Measurements from ENCODE around the gene RABGAP1L.

RABGAP1L gene

GRCh38 chr1:174479281-174479680 lies 320.0 kb downstream of the RABGAP1L start:
- Histone ChIP-seq H3K9me3 (ENCODE audit: insufficient read depth, low read depth, low read length) (no peaks in the 10 kb centered on the region), H2BK120ac (ENCODE audit: insufficient read depth, low read length, poor library complexity) (no peak overlapping the region), H2BK12ac (ENCODE audit: low read length) (no peak overlapping the region), H4K91ac (ENCODE audit: low read depth, low read length) (no peak overlapping the region), H3K18ac (ENCODE audit: low read length) (no peak overlapping the region), H2BK5ac (ENCODE audit: low read depth, low read length, poor library complexity) (no peak overlapping the region), H3K4me3 (ENCODE audit: low read depth, low read length) (no peak overlapping the region), H4K12ac (ENCODE audit: low read depth, low read length) (no peak overlapping the region), H4K8ac (ENCODE audit: low read depth, low read length) (no peak overlapping the region), H2AFZ (ENCODE audit: insufficient read depth, low read length, poor library complexity) (no peak overlapping the region), H3K4ac (ENCODE audit: low read depth, low read length) (no peak overlapping the region), H3K36me3 (ENCODE audit: control insufficient read depth in 1 of 2, insufficient read depth in 2 of 2, low read length in 2 of 2) (no peaks in the 10 kb centered on the region), H3K4me2 (ENCODE audit: low read length) (no peak overlapping the region), H3K79me1 (ENCODE audit: low read length) (no peaks in the 10 kb centered on the region), H3K4me1 (ENCODE audit: control insufficient read depth in 1 of 2, insufficient read depth in 2 of 2, low read length in 2 of 2) (no peaks in the 10 kb centered on the region), H3K9ac (ENCODE audit: low read length) (no peak overlapping the region), H3K23ac (ENCODE audit: low read length) (no peak overlapping the region), H3K27me3 (ENCODE audit: insufficient read depth, low read length) (no peaks in the 10 kb centered on the region), H3K27ac (ENCODE audit: low read depth, low read length) (no peak overlapping the region), H3K14ac (ENCODE audit: low read length) (no peak overlapping the region), H2AK5ac (ENCODE audit: low read length) (no peak overlapping the region), H3K79me2 (ENCODE audit: control insufficient read depth, insufficient read depth, low read length, poor library complexity) (no peaks in the 10 kb centered on the region)
- WGBS (ENCODE audit: extremely low coverage, insufficient coverage, insufficient read length), result no CpG with 5 or more reads among the region's 1 CpG
- DNase-seq, result no peak

DNA sequence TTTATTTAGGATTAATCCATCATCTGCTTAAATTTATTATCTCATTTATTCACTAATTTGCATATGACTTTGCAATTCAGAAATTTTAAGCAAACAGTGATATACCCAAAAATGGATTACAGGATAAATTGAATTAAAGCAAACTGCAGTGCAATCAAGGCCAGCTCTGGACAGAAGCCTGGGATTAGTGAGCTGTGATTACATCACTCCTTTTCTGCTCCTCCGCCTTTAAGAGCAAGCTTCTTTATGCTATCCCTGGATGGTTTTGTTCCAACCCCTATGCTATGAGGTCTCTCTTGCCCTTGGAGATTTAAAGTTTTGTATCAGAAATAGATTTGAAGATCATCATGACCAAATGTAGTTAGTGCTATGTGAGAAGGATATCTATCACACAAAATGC lies 321.0 kb downstream of the RABGAP1L start:
- Histone ChIP-seq H2BK12ac (ENCODE audit: low read length) (no peak overlapping the region), H3K79me2 (ENCODE audit: control insufficient read depth, insufficient read depth, low read length, poor library complexity) (no peaks in the 10 kb centered on the region), H3K4me1 (ENCODE audit: control insufficient read depth in 1 of 2, insufficient read depth in 2 of 2, low read length in 2 of 2) (no peaks in the 10 kb centered on the region), H3K9ac (ENCODE audit: low read length) (no peak overlapping the region), H3K4ac (ENCODE audit: low read depth, low read length) (no peak overlapping the region), H3K27me3 (ENCODE audit: insufficient read depth, low read length) (no peaks in the 10 kb centered on the region), H3K4me3 (ENCODE audit: low read depth, low read length) (no peak overlapping the region), H3K14ac (ENCODE audit: low read length) (no peak overlapping the region), H2AFZ (ENCODE audit: insufficient read depth, low read length, poor library complexity) (no peak overlapping the region), H3K79me1 (ENCODE audit: low read length) (no peaks in the 10 kb centered on the region), H3K36me3 (ENCODE audit: control insufficient read depth in 1 of 2, insufficient read depth in 2 of 2, low read length in 2 of 2) (no peaks in the 10 kb centered on the region), H3K18ac (ENCODE audit: low read length) (no peak overlapping the region), H3K27ac (ENCODE audit: low read depth, low read length) (no peak overlapping the region), H4K12ac (ENCODE audit: low read depth, low read length) (no peak overlapping the region), H2BK5ac (ENCODE audit: low read depth, low read length, poor library complexity) (no peak overlapping the region), H2BK120ac (ENCODE audit: insufficient read depth, low read length, poor library complexity) (no peak overlapping the region), H4K8ac (ENCODE audit: low read depth, low read length) (no peak overlapping the region), H4K91ac (ENCODE audit: low read depth, low read length) (no peak overlapping the region), H3K4me2 (ENCODE audit: low read length) (no peak overlapping the region), H3K23ac (ENCODE audit: low read length) (no peak overlapping the region), H3K9me3 (ENCODE audit: insufficient read depth, low read depth, low read length) (no peaks in the 10 kb centered on the region), H2AK5ac (ENCODE audit: low read length) (no peak overlapping the region)
- WGBS (ENCODE audit: extremely low coverage, insufficient coverage, insufficient read length), result no CpG with 5 or more reads among the region's 1 CpG
- DNase-seq, result no peak

DNA sequence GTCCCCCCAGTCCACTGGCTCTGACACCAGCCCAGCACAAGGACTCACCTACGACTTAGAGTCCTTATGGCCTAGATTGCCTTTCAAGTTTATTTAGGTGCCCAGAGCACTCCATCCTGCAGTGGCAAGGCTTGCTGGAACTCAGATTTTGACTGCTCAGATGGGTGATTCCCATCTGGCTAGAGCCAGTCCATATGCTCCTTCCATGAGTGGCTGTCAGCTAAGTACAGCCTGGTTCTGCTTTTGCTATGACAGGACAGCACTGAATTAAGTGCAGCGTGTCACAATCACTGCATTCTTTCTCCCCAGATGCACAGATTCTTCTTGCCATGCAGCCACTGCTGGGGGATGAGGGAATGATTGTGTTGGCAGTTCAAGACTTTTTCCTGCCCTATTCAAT lies 332.3 kb downstream of the RABGAP1L start:
- H3K23ac ChIP-seq (ENCODE audit: low read length), result no peak overlapping the region

GRCh38 chr1:174497478-174497877 lies 338.2 kb downstream of the RABGAP1L start:
- H2AK5ac ChIP-seq (ENCODE audit: low read length), result no peak overlapping the region
- H3K4me3 ChIP-seq (ENCODE audit: low read depth, low read length), result no peak overlapping the region

More for the DNA sequence above, 332.3 kb downstream of the RABGAP1L start:
- Histone ChIP-seq H2BK120ac (ENCODE audit: insufficient read depth, low read length, poor library complexity) (no peak overlapping the region), H3K79me1 (ENCODE audit: low read length) (no peaks in the 10 kb centered on the region), H2BK5ac (ENCODE audit: low read depth, low read length, poor library complexity) (no peak overlapping the region), H3K4me3 (ENCODE audit: low read depth, low read length) (no peak overlapping the region), H4K8ac (ENCODE audit: low read depth, low read length) (no peak overlapping the region), H3K27ac (ENCODE audit: low read depth, low read length) (no peak overlapping the region), H4K91ac (ENCODE audit: low read depth, low read length) (no peak overlapping the region), H3K18ac (ENCODE audit: low read length) (no peak overlapping the region), H3K14ac (ENCODE audit: low read length) (no peak overlapping the region), H3K4me2 (ENCODE audit: low read length) (no peak overlapping the region), H2AFZ (ENCODE audit: insufficient read depth, low read length, poor library complexity) (no peak overlapping the region), H3K4ac (ENCODE audit: low read depth, low read length) (no peak overlapping the region), H2AK5ac (ENCODE audit: low read length) (no peak overlapping the region), H3K9me3 (ENCODE audit: insufficient read depth, low read depth, low read length) (no peaks in the 10 kb centered on the region), H3K27me3 (ENCODE audit: insufficient read depth, low read length) (no peaks in the 10 kb centered on the region), H3K4me1 (ENCODE audit: control insufficient read depth in 1 of 2, insufficient read depth in 2 of 2, low read length in 2 of 2) (no peaks in the 10 kb centered on the region), H4K12ac (ENCODE audit: low read depth, low read length) (no peak overlapping the region), H2BK12ac (ENCODE audit: low read length) (no peak overlapping the region), H3K36me3 (ENCODE audit: control insufficient read depth in 1 of 2, insufficient read depth in 2 of 2, low read length in 2 of 2) (no peaks in the 10 kb centered on the region), H3K79me2 (ENCODE audit: control insufficient read depth, insufficient read depth, low read length, poor library complexity) (no peaks in the 10 kb centered on the region), H3K9ac (ENCODE audit: low read length) (no peak overlapping the region)
- DNase-seq, result peak; percentile 15 to 34
- WGBS (ENCODE audit: extremely low coverage, insufficient coverage, insufficient read length), result no CpG with 5 or more reads among the region's 2 CpGs

More at GRCh38 chr1:174497478-174497877, 338.2 kb downstream of the RABGAP1L start:
- DNase-seq, result no peak
- Histone ChIP-seq H3K9ac (ENCODE audit: low read length) (no peak overlapping the region), H3K79me2 (ENCODE audit: control insufficient read depth, insufficient read depth, low read length, poor library complexity) (no peaks in the 10 kb centered on the region), H2BK12ac (ENCODE audit: low read length) (no peak overlapping the region), H3K4ac (ENCODE audit: low read depth, low read length) (no peak overlapping the region), H3K9me3 (ENCODE audit: insufficient read depth, low read depth, low read length) (no peaks in the 10 kb centered on the region), H3K27me3 (ENCODE audit: insufficient read depth, low read length) (no peaks in the 10 kb centered on the region), H3K36me3 (ENCODE audit: control insufficient read depth in 1 of 2, insufficient read depth in 2 of 2, low read length in 2 of 2) (no peaks in the 10 kb centered on the region), H4K8ac (ENCODE audit: low read depth, low read length) (no peak overlapping the region), H4K91ac (ENCODE audit: low read depth, low read length) (no peak overlapping the region), H3K79me1 (ENCODE audit: low read length) (no peaks in the 10 kb centered on the region), H2BK5ac (ENCODE audit: low read depth, low read length, poor library complexity) (no peak overlapping the region), H3K4me1 (ENCODE audit: control insufficient read depth in 1 of 2, insufficient read depth in 2 of 2, low read length in 2 of 2) (no peaks in the 10 kb centered on the region), H3K18ac (ENCODE audit: low read length) (no peak overlapping the region), H3K27ac (ENCODE audit: low read depth, low read length) (no peak overlapping the region), H3K14ac (ENCODE audit: low read length) (no peak overlapping the region), H2AFZ (ENCODE audit: insufficient read depth, low read length, poor library complexity) (no peak overlapping the region), H2BK120ac (ENCODE audit: insufficient read depth, low read length, poor library complexity) (no peak overlapping the region), H4K12ac (ENCODE audit: low read depth, low read length) (no peak overlapping the region), H3K4me2 (ENCODE audit: low read length) (no peak overlapping the region), H3K23ac (ENCODE audit: low read length) (no peak overlapping the region)

Data from trophoblast cell (in vitro differentiated cells and primary cell).